GM10248 (cell line): ENCODE measurements around the gene SAP30.

Source experiments
- CTCF ChIA-PET: fragments of 300-600 bp; sonication (Branson Sonifier 250); formaldehyde crosslinking; extraction: SDS; loops from one replicate; lab custom pipeline; 2021; ENCODE audit warnings: antibody characterized with exemption; lab: Yijun Ruan, JAX
- POLR2A ChIA-PET: fragments of 350-650 bp; sonication (Branson Sonifier 250); formaldehyde crosslinking; extraction: SDS; loops from one replicate; lab custom pipeline; 2020; ENCODE audit warnings: antibody characterized with exemption; lab: Yijun Ruan, JAX
- DNase-seq: peaks from one replicate; pipeline ENCODE4 v3.0.0; 2012; ENCODE audit errors: extremely low spot score
- TF ChIP-seq, protein P1 (sequence below): IDR thresholded peaks from 2 replicates; pipeline ENCODE4 v1.5.1; 2012; ENCODE audit warnings: mild to moderate bottlenecking, low read depth; ENCODE audit errors: extremely low read depth, missing control alignments, control extremely low read depth

SAP30 gene

DNA sequence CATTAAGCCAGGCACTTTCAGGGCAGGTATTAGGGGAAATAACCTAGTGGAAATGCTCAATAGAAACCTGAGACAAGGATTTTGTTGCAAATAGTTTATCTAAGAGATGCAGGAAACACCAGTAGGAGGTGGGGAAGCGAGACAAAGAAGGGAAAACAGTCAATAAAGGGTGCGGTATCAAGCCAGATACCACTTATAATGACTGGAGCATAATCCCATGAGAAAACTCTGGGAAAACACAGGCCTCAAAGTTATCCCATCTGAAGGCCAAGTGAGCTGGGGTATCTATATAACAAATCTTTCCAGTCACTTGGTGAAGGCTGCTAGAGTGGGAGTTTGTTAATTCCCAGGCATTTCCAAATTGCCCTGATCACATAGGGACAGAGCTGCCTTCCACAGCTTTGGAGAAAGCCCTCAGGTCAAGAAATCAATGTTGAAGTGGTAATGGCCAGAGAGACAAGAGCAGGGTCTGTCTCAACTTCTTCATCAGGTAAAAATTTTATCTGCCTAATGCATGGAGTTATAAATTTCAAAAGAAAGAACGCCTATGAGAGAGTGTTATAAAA lies 26.8 kb upstream of the SAP30 start:
- CTCF ChIA-PET, result interaction anchor here (1.9 to 2.3 kb wide), 2 partner anchors 11 to 13 kb away, joined by 6 to 10 read pairs; no protein-coding TSS in a partner anchor
- POLR2A ChIA-PET, result no interaction called here
- TF ChIP-seq, protein P1, sequence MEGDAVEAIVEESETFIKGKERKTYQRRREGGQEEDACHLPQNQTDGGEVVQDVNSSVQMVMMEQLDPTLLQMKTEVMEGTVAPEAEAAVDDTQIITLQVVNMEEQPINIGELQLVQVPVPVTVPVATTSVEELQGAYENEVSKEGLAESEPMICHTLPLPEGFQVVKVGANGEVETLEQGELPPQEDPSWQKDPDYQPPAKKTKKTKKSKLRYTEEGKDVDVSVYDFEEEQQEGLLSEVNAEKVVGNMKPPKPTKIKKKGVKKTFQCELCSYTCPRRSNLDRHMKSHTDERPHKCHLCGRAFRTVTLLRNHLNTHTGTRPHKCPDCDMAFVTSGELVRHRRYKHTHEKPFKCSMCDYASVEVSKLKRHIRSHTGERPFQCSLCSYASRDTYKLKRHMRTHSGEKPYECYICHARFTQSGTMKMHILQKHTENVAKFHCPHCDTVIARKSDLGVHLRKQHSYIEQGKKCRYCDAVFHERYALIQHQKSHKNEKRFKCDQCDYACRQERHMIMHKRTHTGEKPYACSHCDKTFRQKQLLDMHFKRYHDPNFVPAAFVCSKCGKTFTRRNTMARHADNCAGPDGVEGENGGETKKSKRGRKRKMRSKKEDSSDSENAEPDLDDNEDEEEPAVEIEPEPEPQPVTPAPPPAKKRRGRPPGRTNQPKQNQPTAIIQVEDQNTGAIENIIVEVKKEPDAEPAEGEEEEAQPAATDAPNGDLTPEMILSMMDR, result no peak
- DNase-seq, result no peak

DNA sequence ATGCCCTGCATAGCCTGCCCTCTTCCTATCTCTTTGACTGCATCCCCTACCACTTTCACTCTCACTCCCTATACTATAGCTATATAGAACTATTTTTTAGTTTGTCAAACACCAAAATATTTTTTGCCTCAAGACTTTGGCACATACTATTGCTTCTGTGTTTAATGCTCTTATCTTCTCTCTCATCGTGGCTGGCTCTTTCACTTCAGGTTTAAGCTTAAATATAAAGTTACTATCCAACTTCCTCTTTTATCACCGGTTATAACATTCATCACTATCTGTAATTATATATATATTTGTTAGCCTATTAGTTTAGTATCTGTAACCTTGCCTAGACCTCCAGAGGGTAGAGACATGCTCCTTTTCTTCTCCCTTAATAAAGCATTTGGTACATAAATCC lies 25.1 kb upstream of the SAP30 start:
- CTCF ChIA-PET, result interaction anchor here (0.9 to 4.1 kb wide), 11 partner anchors 9 to 67 kb away, joined by 3 to 16 read pairs (median 3); partner anchors contain the start of gene HMGB2
- POLR2A ChIA-PET, result interaction anchor here (1.6 kb wide), 1 partner anchor 12 kb away, joined by 10 read pairs; the partner anchor contains the start of gene HMGB2
- TF ChIP-seq, protein P1, result no peak
- DNase-seq, result no peak

DNA sequence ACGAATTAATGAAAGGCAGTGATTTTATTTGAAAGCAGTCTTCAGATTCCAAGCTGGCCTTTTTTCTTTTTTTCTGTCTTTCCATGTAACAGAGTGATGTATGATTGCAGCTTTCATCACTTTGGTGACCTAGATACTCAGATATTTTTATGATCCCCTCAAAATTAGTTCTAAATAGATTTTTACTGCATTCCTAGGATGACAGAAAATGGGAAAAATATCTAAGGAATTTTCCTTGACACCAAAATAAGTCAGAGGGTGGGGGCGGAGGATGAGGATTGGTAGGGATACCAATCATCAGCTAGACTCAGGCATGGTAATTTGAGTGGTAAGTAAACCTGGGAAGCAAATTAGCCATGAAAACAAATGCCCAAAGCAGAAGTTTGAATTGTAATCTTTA lies 24.7 kb upstream of the SAP30 start:
- TF ChIP-seq, protein P1, result no peak
- DNase-seq, result no peak
- ChIA-PET POLR2A (interaction anchor here (1.6 kb wide), 1 partner anchor 12 kb away, joined by 10 read pairs; the partner anchor contains the start of gene HMGB2), CTCF (interaction anchor here (0.8 to 4.1 kb wide), 12 partner anchors 9 to 67 kb away, joined by 3 to 16 read pairs (median 3); partner anchors contain the start of gene HMGB2)

- CTCF ChIA-PET, result interaction anchor here (0.8 to 4.1 kb wide), 8 partner anchors 8 to 70 kb away, joined by 3 to 16 read pairs (median 4); partner anchors contain the start of gene HMGB2
- TF ChIP-seq, protein P1, result no peak
- no peak for DNase-seq
- POLR2A ChIA-PET, result no interaction called here
Measured at GRCh38 chr4:173347467-173347866, 23.3 kb upstream of the SAP30 start.

DNA sequence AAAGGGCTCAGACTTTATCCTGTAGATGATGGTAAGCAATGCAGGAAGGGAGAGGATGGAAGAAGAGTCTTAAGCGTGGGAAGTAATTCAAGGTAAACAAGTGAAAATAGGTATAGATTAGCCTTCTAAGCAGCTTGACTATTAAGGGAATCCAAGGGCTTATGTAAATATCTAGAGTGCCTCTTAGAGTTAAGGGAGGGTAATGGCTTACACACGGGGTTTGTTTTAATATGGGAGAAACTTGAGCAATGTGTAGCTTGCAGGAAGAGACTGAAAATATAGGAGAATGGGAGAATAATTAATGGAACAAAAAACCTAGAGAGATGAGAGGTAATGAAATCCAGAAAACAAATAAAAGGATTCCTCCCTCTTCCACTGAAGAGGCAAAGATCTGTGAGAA lies 12.8 kb upstream of the SAP30 start:
- TF ChIP-seq, protein P1, result no peak
- ChIA-PET POLR2A (interaction anchor here (0.7 kb wide), 1 partner anchor 24 kb away, joined by 4 read pairs; the partner anchor contains the start of gene HMGB2), CTCF (interaction anchor here (0.8 to 4.7 kb wide), 8 partner anchors 10 to 63 kb away, joined by 3 to 16 read pairs (median 4); no protein-coding TSS in a partner anchor)
- DNase-seq, result no peak

DNA sequence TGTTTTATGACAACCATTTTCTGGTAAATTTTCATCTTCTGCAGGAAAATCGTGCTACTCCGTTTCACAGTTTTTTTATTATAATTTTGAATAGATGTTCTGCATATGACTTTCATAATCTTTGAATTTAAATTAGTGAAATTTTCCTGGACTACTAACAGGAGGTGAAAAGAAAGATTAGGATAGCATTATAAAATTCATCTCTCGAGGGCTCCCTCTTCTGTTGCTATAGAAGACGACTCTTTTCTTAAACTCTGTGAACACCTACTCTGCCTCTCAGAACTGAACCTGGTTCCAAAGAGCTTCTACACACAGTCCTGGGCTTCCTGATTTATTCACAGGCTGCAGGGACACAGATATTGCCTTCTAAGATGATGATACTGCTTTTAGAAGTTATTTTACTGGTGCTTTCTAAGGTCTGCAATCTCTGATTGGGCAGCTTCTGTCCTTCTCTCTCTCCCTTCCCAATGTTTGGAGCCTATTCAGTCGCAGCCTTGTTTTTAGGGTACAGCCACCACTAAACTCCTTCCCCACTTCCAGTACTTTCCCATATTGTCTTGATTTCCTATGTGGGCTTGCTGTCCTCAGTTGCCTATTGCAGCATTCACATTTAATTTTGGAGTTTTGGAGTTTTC lies 10.1 kb upstream of the SAP30 start:
- ChIA-PET POLR2A (no interaction called here), CTCF (interaction anchor here (0.7 to 0.9 kb wide), 7 partner anchors 8 to 347 kb away, joined by 3 to 6 read pairs (median 3); partner anchors contain the start of gene HMGB2)
- DNase-seq, result no peak
- TF ChIP-seq, protein P1, result no peak
